H1 (cell line): ENCODE data around the gene P4HA3. TPM values are rescaled to one million over a fixed set of nuclear protein-coding genes. Genes with fewer than 3 reads are reported as not detected.

ENCODE experiments used
- CTCF ChIA-PET: fragments of 300-600 bp; sonication (Branson Sonifier 250); formaldehyde crosslinking; loops from one replicate; lab custom pipeline; 2021; ENCODE audit not compliant: partially characterized antibody; lab: Charles Lee
- POLR2A ChIA-PET: fragments of 300-600 bp; sonication (Branson Sonifier 250); formaldehyde crosslinking; loops from one replicate; lab custom pipeline; 2021; ENCODE audit warnings: inconsistent platforms; ENCODE audit not compliant: partially characterized antibody; lab: Charles Lee
- DNase-seq, 2 experiments: peaks; one replicate each; pipeline versions ENCODE4 v3.0.0 to v3.0.0-alpha.2; 2010 to 2022; ENCODE audit warnings: low spot score in 2 of 2, low read depth in 1 of 2, mixed read lengths in 1 of 2
- FAIRE-seq: peaks from 2 replicates; lab custom pipeline; 2011; peaks lifted over from hg19 to GRCh38; lab: Jason Lieb, UNC
- H2AFZ ChIP-seq: 2 replicates; pipeline ENCODE4 v1.8.1; 2012; ENCODE audit warnings: low read length, inconsistent platforms
- H2AK5ac ChIP-seq: 2 replicates; pipeline ENCODE4 v1.6.1; 2013; ENCODE audit warnings: low read depth, low read length
- H2BK120ac ChIP-seq: replicated peaks from 2 replicates; pipeline ENCODE3; 2013; ENCODE audit warnings: low read depth, low read length, inconsistent platforms
- H2BK12ac ChIP-seq: 2 replicates; pipeline ENCODE4 v1.6.1; 2013; ENCODE audit warnings: low read depth, low read length
- H2BK15ac ChIP-seq: 2 replicates; pipeline ENCODE4 v1.6.1; 2013; ENCODE audit warnings: low read length
- H2BK20ac ChIP-seq: 2 replicates; pipeline ENCODE4 v1.6.1; 2013; ENCODE audit warnings: low read length
- H2BK5ac ChIP-seq: 2 replicates; pipeline ENCODE4 v1.6.1; 2013; ENCODE audit warnings: low read depth, low read length
- H3K14ac ChIP-seq: 2 replicates; pipeline ENCODE4 v1.6.1; 2013; ENCODE audit warnings: inconsistent platforms; ENCODE audit not compliant: insufficient read length
- H3K18ac ChIP-seq: 2 replicates; pipeline ENCODE4 v1.6.1; 2013; ENCODE audit warnings: low read length; ENCODE audit errors: extremely low read depth
- H3K23ac ChIP-seq: 2 replicates; pipeline ENCODE4 v1.6.1; 2013; ENCODE audit warnings: inconsistent platforms; ENCODE audit not compliant: insufficient read length
- H3K23me2 ChIP-seq: 2 replicates; pipeline ENCODE4 v1.6.1; 2013; ENCODE audit warnings: low read depth, low read length
- H3K27ac ChIP-seq: 2 replicates; pipeline ENCODE4 v1.6.1; 2011; ENCODE audit warnings: low read depth, low read length, inconsistent platforms
- H3K27me3 ChIP-seq, 4 experiments: replicated peaks in 1 of 4; 1 replicate in 1 of 4; 2 replicates in 3 of 4; pipeline versions ENCODE4 v1.6.1 to v1.8.1; 2011 to 2013; ENCODE audit warnings: low read length in 3 of 4, mild to moderate bottlenecking in 3 of 4, inconsistent platforms in 2 of 4, mixed read lengths in 2 of 4, moderate library complexity in 1 of 4; ENCODE audit not compliant: control insufficient read depth in 3 of 4, insufficient read depth in 3 of 4; ENCODE audit errors: extremely low read depth in 1 of 4
- H3K36me3 ChIP-seq, 4 experiments: 2 replicates each; pipeline versions ENCODE4 v1.6.1 to v1.8.1; 2011 to 2013; ENCODE audit warnings: mild to moderate bottlenecking in 4 of 4, low read length in 3 of 4, moderate library complexity in 2 of 4, control low read depth in 1 of 4, inconsistent platforms in 1 of 4; ENCODE audit not compliant: insufficient read depth in 4 of 4, control insufficient read depth in 2 of 4
- H3K4ac ChIP-seq: replicated peaks from 2 replicates; pipeline ENCODE3; 2013; ENCODE audit warnings: low read length, low read depth, mixed read lengths, inconsistent platforms; ENCODE audit not compliant: insufficient read length
- H3K4me1 ChIP-seq, 4 experiments: replicated peaks in 1 of 4; 1 replicate in 1 of 4; 2 replicates in 3 of 4; pipeline versions ENCODE4 v1.6.1 to v1.8.1; 2011 to 2013; ENCODE audit warnings: low read length in 3 of 4, inconsistent platforms in 2 of 4, mixed read lengths in 1 of 4; ENCODE audit not compliant: insufficient read depth in 4 of 4, control insufficient read depth in 3 of 4
- H3K4me2 ChIP-seq, 2 experiments: 2 replicates each; pipeline versions ENCODE4 v1.6.1 to v1.8.1; 2011 to 2013; ENCODE audit warnings: low read depth in 2 of 2, low read length in 2 of 2, control low read depth in 1 of 2, inconsistent platforms in 1 of 2, mild to moderate bottlenecking in 1 of 2; ENCODE audit not compliant: insufficient read depth in 1 of 2
- H3K4me3 ChIP-seq, 4 experiments: fragments of 200-600, 300-600 bp in 1 of 4; sonication (generic), shearing (Covaris generic), sonication (Bioruptor Twin) in 1 of 4; 2 replicates each; pipeline versions ENCODE4 v1.5.1 to v1.8.1; 2011 to 2016; ENCODE audit warnings: low read length in 4 of 4, low read depth in 3 of 4, control low read depth in 2 of 4, inconsistent platforms in 2 of 4, mild to moderate bottlenecking in 2 of 4, mixed read lengths in 1 of 4, moderate library complexity in 1 of 4; ENCODE audit not compliant: insufficient read depth in 2 of 4; ENCODE audit errors: extremely low read depth in 1 of 4
- H3K56ac ChIP-seq: replicated peaks from 2 replicates; pipeline ENCODE3; 2013; ENCODE audit warnings: low read depth, mild to moderate bottlenecking, mixed read lengths, low read length, inconsistent platforms; ENCODE audit not compliant: insufficient read length
- H3K79me1 ChIP-seq: 2 replicates; pipeline ENCODE4 v1.6.1; 2013; ENCODE audit warnings: low read depth, low read length, control low read depth
- H3K79me2 ChIP-seq, 2 experiments: 2 replicates each; pipeline versions ENCODE4 v1.6.1 to v1.8.1; 2012 to 2013; ENCODE audit warnings: low read length in 2 of 2, mild to moderate bottlenecking in 2 of 2, inconsistent platforms in 1 of 2; ENCODE audit not compliant: insufficient read depth in 2 of 2, control insufficient read depth in 1 of 2
- H3K9ac ChIP-seq, 4 experiments: replicated peaks in 1 of 4; 1 replicate in 1 of 4; 2 replicates in 3 of 4; pipeline versions ENCODE4 v1.6.1 to v1.8.1; 2011 to 2013; ENCODE audit warnings: low read depth in 3 of 4, low read length in 3 of 4, control low read depth in 2 of 4, mild to moderate bottlenecking in 2 of 4, moderate library complexity in 2 of 4, inconsistent platforms in 1 of 4; ENCODE audit errors: extremely low read depth in 1 of 4
- H3K9me3 ChIP-seq, 2 experiments: 2 replicates each; pipeline versions ENCODE4 v1.6.1 to v1.8.1; 2012 to 2013; ENCODE audit warnings: mild to moderate bottlenecking in 2 of 2, moderate library complexity in 2 of 2, control low read depth in 1 of 2, inconsistent platforms in 1 of 2, low read depth in 1 of 2, low read length in 1 of 2, mixed read lengths in 1 of 2; ENCODE audit not compliant: insufficient read depth in 2 of 2
- H4K20me1 ChIP-seq, 2 experiments: replicated peaks in 1 of 2; 2 replicates each; pipeline versions ENCODE3 to v1.8.1; 2011 to 2013; ENCODE audit warnings: inconsistent platforms in 2 of 2, low read length in 2 of 2, mild to moderate bottlenecking in 1 of 2; ENCODE audit not compliant: insufficient read depth in 2 of 2, control insufficient read depth in 1 of 2
- H4K5ac ChIP-seq: 2 replicates; pipeline ENCODE4 v1.6.1; 2013; ENCODE audit warnings: low read length, low read depth, mixed read lengths, inconsistent platforms; ENCODE audit not compliant: insufficient read length
- H4K8ac ChIP-seq: 2 replicates; pipeline ENCODE4 v1.8.0; 2013; ENCODE audit warnings: mild to moderate bottlenecking, moderate library complexity, low read length, inconsistent platforms; ENCODE audit not compliant: insufficient read depth; ENCODE audit errors: extremely low read depth
- H4K91ac ChIP-seq: replicated peaks from 2 replicates; pipeline ENCODE3; 2013; ENCODE audit warnings: low read length, mixed read lengths, inconsistent platforms; ENCODE audit not compliant: insufficient read length
- BACH1 ChIP-seq: IDR thresholded peaks from 2 replicates; pipeline ENCODE4 v1.6.1; 2012; ENCODE audit warnings: low read length, improper control_type of control experiment
- CBX8 ChIP-seq: fragments of 300-800, 300-1000 bp; sonication (generic); IDR thresholded peaks from 2 replicates; pipeline ENCODE4 v1.7.1; 2016; ENCODE audit warnings: low read depth, low read length, borderline replicate concordance
- CREB1 ChIP-seq: IDR thresholded peaks from 2 replicates; pipeline ENCODE4 v1.6.1; 2012; ENCODE audit warnings: inconsistent platforms
- GTF2F1 ChIP-seq: IDR thresholded peaks from 2 replicates; pipeline ENCODE4 v1.6.1; 2012; ENCODE audit warnings: low read depth, low read length, improper control_type of control experiment, borderline replicate concordance
- JUND ChIP-seq: IDR thresholded peaks from 2 replicates; pipeline ENCODE4 v1.6.1; 2011; ENCODE audit warnings: mild to moderate bottlenecking, improper control_type of control experiment, low read length
- KDM5A ChIP-seq: fragments of 200-600 bp; IDR thresholded peaks from 2 replicates; pipeline ENCODE4 v1.7.1; 2012; ENCODE audit warnings: mild to moderate bottlenecking, low read length, inconsistent platforms, mixed read lengths
- TAF7 ChIP-seq: optimal IDR thresholded peaks from 2 replicates; pipeline ENCODE3; 2011; ENCODE audit warnings: low read depth, mild to moderate bottlenecking, inconsistent platforms, low read length, moderate library complexity, borderline replicate concordance
- WGBS, 2 experiments: shearing (Covaris generic) in 1 of 2; methylation state at CpG; one replicate each; pipeline versions ENCODE4 v1.1.6 to v1.1.7; 2013 to 2015; ENCODE audit warnings: low lambda C conversion rate in 2 of 2, mixed read lengths in 2 of 2, inconsistent platforms in 1 of 2, low coverage in 1 of 2, missing lambda C conversion rate in 1 of 2; ENCODE audit not compliant: insufficient replicate concordance in 2 of 2, insufficient coverage in 1 of 2, insufficient read length in 1 of 2; ENCODE audit errors: extremely low coverage in 1 of 2, missing lambda C conversion rate in 1 of 2; 5-methylcytosine and 5-hydroxymethylcytosine counted together
- polyA plus RNA-seq, 7 experiments: library from polyadenylated mRNA; depleted of rRNA in 3 of 7; stranded (reverse) in 5 of 7; unstranded in 2 of 7; fragments of >200 nt in 5 of 7; fragments of 200-250 nt in 2 of 7; gene quantifications; 1 replicate in 5 of 7; 2 replicates in 1 of 7; 4 replicates in 1 of 7; pipeline versions ENCODE4 v1.2.1 to v1.2.3, GENCODE V29; 2011 to 2013; ENCODE audit warnings: missing spikeins in 2 of 7, mixed read lengths in 2 of 7
- total RNA-seq: library from RNA; stranded (reverse); fragmentation: NEBNext Ultra II Directional; extraction: Animal tissue kit (Norgen Biotek cat#: 25700); gene quantifications from 2 replicates; pipeline ENCODE4 v1.2.1, GENCODE V29; 2021

P4HA3 gene
- total and polyA plus RNA-seq, 2 of the 8 experiments (the other 6 are each of a cell fraction or from before 2014, with no cell fraction given) = 0.06 TPM; not detected in 1

DNA sequence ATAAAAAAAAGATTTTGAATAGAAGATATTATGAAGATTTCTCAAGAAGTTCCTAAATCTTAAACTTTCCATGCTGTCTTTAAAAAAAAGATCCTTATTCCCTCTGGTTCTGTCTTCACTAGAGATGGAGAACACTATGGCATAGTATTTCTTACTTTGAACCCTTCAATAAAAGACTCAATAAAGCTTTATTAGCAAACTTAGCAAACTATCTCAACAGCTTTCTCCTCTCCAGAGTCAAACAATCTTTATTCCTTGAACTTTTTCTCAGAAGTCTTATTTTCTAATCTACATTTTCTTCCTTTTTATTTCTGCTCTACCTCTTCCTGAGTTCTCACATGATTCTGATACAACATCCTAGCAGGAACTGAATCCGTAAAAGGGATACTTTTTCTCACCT, 21.8 kb upstream of the P4HA3 start:
- no peak overlapping the region for H3K4ac ChIP-seq
- no peak overlapping the region for H3K23ac ChIP-seq
- H2BK20ac ChIP-seq = no peak overlapping the region
- no peak for FAIRE-seq
- H3K27ac ChIP-seq = no peak overlapping the region
- no peak overlapping the region for H3K56ac ChIP-seq
- ChIA-PET CTCF (interaction anchor here (1.1 kb wide), 1 partner anchor 33 kb away, joined by 4 read pairs; no protein-coding TSS in a partner anchor), POLR2A (no interaction called here)
- H2AFZ ChIP-seq = no peak overlapping the region
- H3K9ac ChIP-seq = no peak overlapping the region
- TF ChIP-seq KDM5A = no peak
- TF ChIP-seq GTF2F1 = no peak
- no peak for TF ChIP-seq JUND
- TF ChIP-seq CBX8 = no peak
- TF ChIP-seq BACH1 = no peak
- TF ChIP-seq CREB1 = no peak
- no peak for TF ChIP-seq TAF7
- peaks cover 0 to 2% of the 10 kb centered on the region in 2 experiments; a peak in 1 of 4 replicates for H3K9me3 ChIP-seq
- no peaks in the 10 kb centered on the region for H3K23me2 ChIP-seq
- no peak overlapping the region for H4K5ac ChIP-seq
- no peak overlapping the region for H3K4me2 ChIP-seq
- H2BK120ac ChIP-seq = no peak overlapping the region
- no peaks in the 10 kb centered on the region for H3K27me3 ChIP-seq
- peaks cover 3 to 9% (median 5%) of the 10 kb centered on the region in 4 experiments; a peak in 5 of 8 replicates for H3K36me3 ChIP-seq
- H3K79me2 ChIP-seq = no peaks in the 10 kb centered on the region
- no peak overlapping the region for H4K91ac ChIP-seq
- no peak overlapping the region for H4K8ac ChIP-seq
- 92% methylated on average over 1 of the region's 1 CpG; no CpG with 5 or more reads in 1 of the 2 experiments for WGBS, 2 experiments
- no peak overlapping the region for H2AK5ac ChIP-seq
- no peak overlapping the region for H2BK5ac ChIP-seq
- no peaks in the 10 kb centered on the region for H4K20me1 ChIP-seq
- H2BK15ac ChIP-seq = no peak overlapping the region
- H3K18ac ChIP-seq = no peak overlapping the region
- H3K4me1 ChIP-seq = no peaks in the 10 kb centered on the region
- no peak for DNase-seq
- no peak overlapping the region for H3K4me3 ChIP-seq
- no peak overlapping the region for H3K14ac ChIP-seq
- no peak overlapping the region for H2BK12ac ChIP-seq
- no peaks in the 10 kb centered on the region for H3K79me1 ChIP-seq
